Fibroblast of skin of left quadriceps (primary cell): ENCODE results near the gene CCDC92.

ENCODE experiments used
- DNase-seq, 2 experiments: peaks; one replicate each; pipeline ENCODE4 v3.0.0-alpha.2; 2013; ENCODE audit warnings: low read depth in 2 of 2

The CCDC92 gene, protein sequence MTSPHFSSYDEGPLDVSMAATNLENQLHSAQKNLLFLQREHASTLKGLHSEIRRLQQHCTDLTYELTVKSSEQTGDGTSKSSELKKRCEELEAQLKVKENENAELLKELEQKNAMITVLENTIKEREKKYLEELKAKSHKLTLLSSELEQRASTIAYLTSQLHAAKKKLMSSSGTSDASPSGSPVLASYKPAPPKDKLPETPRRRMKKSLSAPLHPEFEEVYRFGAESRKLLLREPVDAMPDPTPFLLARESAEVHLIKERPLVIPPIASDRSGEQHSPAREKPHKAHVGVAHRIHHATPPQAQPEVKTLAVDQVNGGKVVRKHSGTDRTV

DNA sequence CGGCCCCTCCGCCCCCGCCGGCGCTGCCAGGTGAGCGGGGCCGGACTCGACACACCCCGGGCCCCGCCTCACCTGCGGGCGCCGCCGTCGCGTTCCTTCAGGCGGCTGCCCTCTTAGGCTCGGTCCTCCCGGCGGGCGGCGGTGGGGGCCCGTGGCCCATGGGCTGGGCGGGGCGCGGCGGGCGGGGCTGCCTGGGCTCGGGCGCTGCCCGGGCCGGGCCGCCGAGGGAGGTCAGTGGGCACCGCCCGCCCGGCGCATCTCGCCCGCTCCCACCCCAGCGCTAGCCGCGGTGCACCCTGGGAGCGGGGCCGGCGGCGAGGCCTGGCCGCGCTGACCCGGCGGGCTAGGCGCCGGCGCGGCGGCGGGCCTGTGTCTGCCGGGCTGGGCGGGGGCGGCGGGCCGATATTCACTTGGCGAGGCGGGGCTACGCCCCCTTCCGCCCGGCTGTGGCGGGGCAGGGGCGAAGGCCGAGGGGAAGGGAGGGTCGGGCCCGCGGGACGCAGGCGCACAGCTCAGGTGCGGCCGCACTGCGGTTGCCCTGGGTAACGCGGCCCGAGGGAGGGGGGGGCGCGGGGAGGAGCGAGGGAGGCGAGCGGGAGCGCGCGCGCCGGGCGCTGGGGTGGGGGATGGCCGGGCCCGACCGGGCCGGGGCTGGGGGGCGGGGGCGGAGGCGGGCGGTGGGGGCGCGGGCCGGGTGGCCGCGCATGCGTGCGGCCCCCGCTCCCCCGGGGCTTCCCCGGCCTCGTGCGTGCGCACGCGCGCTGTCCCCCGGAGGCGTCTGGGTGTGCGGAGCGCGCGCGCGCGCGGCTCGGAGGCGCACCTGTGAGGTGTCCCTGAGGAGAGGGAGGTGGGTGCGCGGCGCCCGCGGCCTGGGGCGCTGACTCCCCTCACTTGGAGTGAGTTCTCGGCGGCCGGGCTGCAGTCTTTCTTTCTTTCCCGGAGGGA is at the start of gene CCDC92, which contains the start of gene ZNF664:
Gene CCDC92 (minus strand): TSS at position 375 of the 945 bp plus-strand sequence. CDS start 28,526 bp downstream, outside the sequence.
Gene ZNF664 (plus strand): TSS at position 759 of the 945 bp plus-strand sequence. CDS start 38,930 bp downstream, outside the sequence.
- peak; percentile 82 to 85 for DNase-seq

DNA sequence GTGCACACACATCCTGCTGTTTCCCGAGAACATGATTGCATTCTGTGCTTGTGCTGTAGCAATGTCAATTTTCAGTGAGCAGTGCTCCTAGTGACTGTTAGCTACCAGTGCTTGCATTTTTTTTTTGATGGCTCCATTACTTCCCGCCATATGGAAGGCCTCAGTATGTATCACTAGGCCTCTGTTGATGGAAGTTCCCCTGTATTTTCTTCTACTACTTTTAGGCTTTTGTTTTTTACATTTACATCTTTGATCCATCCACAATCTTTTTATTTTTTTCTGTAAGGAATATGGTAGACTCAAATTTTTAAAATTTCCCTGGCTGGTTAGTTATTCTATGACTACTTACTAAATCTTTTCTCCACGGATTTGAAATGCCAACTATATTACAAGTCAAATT is 49.5 kb upstream of the CCDC92 start:
- no peak for DNase-seq

DNA sequence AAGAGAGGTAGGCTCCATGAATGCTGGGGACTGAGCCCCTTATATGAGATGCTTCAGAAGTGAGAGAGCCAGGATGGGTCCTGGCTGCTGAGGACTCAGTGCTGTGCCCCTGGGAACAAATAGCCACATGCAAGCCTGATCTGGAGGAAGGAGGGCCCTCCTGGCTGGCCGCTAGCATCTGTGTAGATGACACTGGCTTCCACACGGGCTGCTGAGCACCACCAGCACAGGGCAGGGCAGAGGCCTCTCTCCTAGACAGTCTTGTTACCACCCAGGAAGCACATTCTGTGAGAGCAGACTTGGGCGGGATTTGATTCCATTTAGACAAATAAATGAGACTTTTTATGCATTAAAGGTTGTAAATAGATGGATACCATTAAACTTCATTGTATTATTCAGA is 48.4 kb upstream of the CCDC92 start:
- DNase-seq, result no peak

DNA sequence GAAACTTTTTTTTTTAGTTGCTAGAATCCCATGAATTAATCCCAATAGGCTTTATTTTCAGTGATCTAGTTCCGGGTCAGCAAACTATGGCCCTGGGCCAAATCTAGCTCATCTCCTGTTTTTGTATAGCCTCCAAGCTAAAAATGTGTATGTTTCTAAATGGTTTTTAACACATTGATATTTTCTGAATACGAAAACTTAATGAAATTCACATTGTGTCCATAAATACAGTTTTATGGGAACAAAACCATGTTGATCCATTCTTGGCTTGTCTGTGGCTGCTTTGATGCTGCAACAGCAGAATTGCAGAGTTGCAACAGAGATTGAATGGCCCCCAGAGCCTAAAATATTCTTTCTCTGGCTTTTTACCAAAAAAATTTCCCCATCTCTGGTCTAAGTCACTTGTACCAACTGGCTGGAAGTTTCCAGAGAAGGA is 47.9 kb upstream of the CCDC92 start:
- DNase-seq, result peak; percentile 59 to 62

DNA sequence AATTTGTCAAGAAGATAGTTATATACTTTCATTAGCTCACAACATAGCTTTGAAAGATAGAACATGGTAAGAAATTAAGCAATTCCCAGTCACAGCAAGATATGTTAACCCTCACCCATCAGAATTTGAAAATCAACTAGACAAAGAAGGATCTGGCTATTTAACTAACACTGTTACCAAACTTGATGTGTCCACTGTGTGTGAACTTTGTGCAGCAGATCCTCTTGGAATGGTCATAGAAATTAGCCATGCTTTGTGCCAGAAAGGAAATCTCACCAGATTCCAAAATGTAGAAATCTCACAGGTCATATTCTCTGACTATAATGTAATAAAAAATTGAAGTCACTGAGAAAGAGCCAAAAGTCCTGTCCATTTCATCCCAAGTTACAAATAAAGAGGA is 46.5 kb upstream of the CCDC92 start:
- no peak for DNase-seq

DNA sequence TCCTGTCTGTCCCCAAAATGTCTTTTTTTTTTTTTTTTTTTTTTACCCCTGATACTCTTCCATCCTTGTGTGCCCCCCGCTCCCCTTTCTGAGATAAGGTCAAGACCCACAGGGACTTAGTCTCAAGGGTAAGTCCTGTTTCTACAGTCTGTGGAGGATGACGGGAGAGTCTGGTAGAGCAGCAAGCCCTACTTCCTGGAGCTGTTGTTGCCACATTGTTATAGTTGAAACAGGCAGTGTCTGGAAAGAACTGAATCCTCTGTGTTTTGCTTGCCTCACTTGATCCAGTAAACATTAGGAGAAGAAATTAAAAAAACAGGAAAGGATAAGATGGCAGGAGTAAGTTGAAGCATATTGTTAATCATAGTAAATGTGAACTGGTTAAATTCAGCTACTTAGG is 45.9 kb upstream of the CCDC92 start:
- DNase-seq, result no peak

DNA sequence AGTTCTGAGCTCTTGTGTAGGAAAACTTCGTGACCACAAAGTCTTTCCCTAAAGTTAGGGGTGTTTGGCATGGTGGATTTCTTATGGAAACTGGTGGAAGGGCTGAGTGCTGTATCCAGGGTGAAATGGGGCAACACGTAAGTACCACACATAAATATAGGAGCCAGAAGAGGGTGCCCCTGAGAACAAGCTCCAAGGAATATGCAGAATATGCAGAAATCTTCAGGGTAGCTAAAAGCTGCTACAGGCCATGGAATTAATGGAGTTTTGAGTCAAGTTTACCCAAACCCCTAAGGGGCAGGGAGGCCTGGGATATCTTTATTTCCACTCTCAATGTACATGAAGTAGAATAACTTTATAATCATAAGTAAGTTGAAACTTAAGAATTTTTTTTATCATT is 44.4 kb upstream of the CCDC92 start:
- no peak for DNase-seq

DNA sequence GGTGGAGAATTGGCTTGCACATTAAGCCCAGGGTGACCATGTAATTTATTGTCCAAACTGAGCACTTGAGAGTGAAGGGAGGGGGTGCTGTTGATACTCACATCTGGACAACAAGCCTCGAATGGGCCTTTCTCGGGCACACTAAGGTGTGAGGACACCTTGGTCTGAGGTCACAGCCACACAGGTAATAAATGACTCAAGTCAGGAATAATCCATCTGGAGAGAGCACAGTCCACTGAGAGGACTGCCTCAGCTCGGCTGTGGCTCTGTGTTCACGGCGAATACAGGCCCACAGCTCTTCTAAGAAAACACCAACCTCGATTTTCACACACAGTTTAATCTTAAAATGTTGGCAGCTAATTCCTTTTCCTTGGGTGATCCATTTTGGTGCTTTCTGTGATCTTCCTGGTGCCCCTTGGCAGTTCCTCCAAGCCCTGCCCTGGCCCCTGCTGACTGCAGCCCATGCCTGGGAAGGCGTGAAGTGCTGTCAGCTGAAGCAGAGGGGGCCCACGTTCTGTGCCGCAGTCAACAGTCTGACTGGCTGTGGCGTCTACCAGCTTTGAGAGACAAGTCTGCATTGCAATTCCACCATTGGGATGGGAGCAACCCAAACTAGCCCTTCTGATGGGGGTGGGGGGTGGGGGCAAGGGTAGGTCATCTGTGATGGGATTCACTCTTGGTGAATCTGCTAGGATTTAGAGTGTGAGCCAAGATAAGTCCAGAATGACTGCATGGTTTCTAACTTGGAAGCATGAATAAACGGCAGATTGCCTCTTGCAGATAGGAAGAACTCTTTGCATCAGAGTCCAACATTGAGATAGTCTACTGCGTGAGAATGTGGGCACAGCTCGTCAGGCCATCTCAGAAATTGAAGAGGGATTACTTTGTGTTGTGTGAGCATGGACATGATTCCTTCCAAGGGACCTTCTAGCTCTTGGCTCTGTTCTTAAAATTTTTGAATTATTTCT is 43.1 kb upstream of the CCDC92 start:
- DNase-seq, result no peak

DNA sequence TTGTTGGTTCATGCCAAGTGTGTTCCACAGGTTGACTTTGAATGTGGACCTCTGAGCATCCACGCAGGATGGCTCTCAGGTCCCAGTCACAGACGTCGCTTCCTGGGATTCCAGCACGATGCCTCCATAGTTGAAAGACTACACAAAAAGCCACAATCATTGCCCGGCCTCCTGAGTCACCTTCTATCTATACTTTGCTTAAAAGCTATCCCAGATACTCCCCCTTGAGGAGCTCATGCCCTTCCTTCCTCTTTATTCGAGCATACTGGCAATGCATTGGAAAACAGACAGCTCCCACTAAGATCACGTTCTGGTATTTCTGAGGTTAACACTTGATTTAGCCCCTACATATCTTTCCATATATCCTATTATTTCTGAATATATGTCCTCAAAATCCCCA is 40.4 kb upstream of the CCDC92 start:
- no peak for DNase-seq

DNA sequence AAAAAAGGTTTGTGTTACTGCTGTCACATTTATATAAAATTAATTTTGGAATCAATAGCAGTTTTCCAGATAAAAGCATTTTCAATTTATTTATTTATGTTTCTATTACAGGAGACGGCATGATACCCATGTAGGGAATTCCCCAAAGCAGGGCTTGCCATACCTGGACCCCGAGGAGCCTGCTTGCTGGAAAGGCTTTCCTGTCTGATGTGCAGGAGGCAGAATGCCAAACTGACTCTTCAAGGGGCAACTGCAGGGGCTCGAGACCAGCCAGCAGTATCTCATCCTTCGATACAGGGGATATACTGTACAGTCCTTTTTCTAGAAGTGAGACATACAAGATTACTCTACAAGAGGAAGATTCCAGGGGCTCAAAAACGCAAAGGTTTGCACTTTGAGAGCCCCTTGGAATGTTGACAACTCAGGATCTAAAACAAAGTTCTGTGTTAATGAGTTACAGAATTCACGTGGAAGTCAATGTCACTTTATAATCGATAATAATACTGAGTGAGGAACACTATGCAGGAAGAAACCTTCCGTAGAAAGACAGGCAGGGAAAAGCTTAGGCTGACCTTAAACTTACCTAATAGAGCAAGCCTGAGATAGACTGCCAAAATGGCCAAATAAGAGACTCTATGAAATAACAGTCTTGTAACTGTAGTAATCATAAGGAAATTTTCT is 38.9 kb upstream of the CCDC92 start:
- no peak for DNase-seq

DNA sequence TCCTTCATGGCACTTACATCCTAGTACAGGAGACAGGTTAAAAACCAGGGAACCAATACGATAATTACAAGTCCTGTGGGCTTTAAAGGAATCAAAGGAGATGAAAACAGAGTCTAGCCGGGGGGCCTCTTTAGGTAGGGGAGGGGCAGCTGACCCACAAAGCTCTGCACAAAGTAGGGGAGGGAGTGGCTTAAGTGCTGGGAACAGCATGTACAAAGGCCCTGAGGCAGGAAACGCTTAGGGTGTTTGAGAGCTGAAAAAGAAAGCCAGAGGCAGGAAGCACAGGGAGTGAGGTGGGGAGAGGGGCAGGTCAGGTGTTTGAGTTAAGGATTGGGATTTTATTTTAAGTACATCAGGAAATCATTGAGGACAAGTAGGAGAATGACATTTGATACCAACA is 38.1 kb upstream of the CCDC92 start:
- no peak for DNase-seq

DNA sequence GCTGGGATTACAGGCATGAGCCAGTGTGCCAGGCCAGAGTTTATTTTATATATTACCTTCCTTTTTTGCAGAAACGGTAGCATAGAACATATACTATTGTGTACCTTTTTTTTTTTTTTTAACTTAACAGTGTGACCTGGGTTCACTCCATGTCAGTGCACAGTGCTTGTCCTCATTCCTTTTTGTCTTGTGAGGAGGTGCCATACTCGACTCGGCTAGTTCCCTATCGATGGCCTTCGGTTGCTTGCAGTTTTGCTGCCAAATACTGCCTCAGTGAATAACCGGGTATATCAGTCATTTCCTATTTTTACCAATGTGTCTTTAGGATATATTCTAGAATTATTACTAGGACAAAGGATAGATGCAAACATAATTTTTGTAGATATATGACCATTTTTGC is 37.1 kb upstream of the CCDC92 start:
- DNase-seq, result no peak

DNA sequence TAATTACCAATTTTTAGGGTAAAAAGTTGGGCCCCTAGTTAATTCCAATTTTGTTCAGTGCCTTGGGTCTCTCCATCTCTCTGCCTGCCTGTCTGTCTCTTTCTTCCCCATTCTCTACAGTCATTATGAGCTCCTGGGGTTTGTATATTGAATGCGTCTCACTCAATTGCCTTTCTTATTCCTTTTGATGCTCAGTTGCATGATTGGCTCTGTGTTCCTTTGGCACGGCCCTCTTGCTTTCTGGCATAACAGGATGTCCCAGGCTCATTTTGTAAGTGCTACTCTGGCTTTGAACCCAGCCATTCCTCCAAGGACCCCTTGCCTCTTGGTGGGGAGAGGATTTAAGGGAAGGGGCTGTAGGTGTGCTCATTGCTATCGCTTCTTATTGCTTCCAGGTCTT is 36.0 kb upstream of the CCDC92 start:
- no peak for DNase-seq

DNA sequence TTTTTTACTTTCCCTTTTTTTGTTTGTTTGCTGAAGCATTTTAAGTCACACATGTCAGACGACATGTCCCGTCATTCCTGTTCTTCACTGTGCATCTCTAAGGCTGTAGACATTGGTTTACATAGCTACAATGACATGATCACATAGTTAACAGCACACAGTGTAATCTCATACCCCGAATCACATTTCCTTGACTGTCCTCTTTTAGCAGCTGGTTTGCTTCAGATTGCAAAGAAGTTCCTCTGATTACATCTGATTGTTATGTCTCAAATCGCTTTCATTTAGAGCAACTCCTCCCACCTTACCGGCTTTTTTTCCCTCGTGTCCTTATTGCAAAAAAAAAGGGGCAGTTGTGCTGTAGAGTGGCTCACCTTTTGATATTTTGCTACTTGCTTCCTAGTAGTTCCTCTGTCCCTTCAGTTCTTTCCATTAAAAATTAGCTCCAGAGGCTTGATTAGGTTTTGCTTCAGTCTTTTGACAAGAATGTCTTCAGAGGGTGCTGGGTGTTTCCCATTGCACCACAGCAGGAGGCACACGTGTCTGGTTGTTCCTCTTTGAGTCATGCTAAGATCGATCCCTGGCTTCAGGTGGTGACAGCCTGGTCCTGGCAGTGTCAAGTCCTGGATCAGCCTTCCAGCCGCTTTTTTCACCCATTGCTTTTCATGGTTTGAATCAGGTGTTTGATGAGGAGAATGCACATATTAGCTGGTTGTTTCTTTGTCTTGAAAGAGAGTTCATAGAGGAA is 35.4 kb upstream of the CCDC92 start:
- no peak for DNase-seq

DNA sequence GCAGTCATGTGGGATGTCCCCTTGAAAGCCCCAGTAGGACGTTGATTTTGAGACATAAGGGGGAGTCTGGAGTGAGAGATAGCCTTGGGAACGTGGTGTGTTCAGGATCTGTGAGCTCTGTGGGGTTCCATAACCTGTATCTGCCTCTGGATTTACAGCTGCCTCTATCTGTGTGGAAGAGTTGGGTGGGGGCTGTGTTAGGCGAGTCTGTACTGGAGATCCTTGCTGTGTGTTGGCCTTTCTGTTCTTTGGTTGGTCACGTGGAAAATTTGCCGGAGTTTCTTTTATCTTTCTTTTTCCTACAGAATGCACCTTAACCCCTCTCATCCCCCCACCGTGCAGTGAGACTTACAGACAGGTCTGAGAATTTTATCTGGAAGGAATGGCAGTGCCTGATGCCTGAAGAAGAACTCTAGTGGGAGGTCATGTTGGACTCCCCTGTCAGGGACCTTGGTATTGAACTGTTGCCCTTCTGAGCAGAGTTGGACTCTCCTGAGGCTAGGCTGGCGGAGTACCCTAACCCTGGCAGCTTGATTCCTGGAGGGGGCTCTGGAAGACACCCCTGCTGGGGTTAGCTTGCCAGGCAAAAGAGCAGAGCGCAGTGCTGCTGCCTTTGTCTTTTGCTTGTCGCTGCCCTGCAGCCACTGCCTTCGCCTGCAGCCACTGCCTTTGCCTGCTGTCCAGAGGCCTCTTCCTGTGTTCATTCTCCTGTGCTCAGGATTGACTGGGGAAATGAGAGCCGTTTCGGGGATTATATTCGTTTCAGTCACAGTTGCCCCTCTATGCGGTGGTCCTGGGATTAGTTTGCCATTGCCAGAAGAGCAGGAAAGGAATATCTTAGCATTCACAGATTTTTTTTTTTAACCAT is 34.4 kb upstream of the CCDC92 start:
- no peak for DNase-seq

DNA sequence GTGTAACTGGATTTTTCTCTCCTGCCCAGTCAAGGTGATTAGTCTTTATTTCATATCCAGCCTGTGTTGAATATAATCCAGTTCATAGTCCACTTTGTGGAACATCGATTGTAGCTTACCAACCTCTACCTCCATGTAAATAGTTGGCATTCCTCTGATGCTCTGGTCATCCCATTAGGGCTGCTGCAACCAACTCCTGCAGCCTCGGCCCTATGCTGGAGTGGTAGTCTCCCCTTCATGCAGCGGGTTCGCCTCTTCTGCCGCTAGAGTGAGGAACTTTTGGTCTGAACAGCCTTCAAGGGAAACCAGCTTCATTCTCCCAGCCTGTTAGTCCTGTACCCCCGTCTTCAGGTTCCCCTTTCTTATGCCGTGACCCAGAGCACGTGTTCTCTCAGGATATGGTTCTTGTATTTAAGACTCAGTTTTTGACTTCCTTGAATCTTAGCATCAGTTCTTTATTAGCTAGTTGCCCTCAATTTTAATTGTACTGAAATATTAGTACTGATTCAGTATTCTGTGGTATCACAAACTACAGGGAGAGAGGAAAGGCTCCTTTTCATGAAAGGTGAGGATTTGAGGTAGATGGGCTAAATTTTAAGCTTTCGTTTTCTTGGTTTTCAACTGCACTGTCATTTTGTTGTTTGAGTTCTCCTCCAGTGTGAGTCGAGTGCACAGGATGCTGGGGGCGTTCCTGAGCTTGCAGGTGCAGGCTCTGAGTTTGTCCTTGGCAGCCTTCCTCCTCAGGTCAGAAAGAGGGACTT is 33.6 kb upstream of the CCDC92 start:
- no peak for DNase-seq

DNA sequence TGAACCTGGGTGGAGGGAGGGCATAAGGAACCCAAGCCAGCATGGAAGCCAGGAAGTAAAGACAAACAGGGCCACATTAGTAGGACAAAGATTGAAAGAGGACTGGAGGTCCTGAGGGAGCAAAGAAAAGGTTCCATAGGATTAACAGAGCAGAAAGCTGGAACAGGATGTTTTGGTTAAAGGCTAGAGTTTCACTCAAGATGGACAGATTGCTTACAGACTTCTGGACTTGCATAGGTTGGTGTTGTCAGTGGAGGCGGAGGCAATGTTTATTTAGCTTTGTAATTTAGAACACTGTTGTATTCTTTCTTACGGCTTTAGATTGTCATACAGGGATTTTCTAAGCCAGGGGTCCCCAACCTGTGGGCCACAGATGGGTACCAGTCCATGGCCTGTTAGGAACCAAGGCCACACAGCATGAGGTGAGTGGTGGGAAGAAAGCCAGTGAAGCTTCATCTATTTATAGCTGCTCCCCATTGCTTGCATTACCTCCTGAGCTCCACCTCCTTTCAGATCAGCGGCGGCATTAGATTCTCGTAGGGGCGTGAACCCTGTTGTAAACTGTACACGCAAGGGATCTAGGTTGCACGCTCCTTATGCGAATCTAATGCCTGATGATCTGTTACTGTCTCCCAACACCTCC is 31.7 kb upstream of the CCDC92 start:
- DNase-seq, result no peak

DNA sequence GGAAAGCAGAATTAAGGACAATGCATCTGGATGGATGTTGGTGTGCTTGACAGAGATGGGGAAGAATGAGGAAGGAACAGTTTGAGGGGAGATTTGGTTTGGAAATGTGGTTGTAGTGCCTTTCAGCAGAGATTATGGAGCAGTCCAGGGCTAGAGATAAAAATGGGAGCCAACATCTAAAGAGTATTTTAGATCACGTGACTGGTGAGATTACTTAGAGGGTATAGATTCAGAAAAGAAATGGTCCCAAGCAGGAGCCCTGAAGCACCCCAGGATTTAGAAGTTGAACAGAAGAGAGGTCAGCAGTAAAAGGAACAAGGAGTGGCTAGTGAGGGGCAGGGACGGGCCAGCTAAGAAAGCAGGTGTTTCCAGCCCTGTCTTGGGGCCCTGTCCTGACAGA is 30.0 kb upstream of the CCDC92 start:
- DNase-seq, result no peak
